Activated gamma-delta T cell (primary cell): ENCODE results near the gene MYL11.

Source experiments
- DNase-seq: peaks from one replicate; lab custom pipeline; 2025; lab: John Stamatoyannopoulos, UW

Gene MYL11

DNA sequence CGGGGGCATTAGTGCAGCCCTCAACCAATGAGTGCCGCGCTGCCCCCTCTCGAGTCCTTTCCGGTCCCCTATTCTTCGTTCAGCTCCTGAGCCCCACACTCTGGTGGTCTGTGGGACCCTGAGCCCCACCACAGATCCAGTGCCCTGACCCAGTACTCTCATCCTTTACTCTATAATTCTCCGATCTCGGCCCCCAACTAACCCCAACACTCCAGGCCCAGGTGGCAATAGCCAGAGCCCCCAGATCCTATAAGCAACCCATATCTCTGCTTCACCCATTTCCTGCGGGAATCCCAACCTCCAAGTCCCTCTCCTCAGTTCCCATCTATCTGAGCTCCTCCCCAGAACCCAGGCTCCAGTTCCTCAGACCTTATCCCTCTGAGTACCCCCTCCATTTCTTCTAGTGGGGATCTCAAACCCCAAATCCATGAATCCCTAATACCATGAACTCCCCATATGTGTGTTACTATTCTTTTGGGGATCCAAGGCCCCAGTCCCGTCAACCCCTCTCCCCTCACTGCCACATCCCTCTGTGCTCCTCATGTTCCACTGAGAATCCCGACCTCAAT lies 3.3 kb upstream of the MYL11 start:
- DNase-seq = no peak

- DNase-seq = no peak
These were observed 2.4 kb upstream of the MYL11 start for GRCh38 chr16:30372038-30372712.

GRCh38 chr16:30372725-30373124 lies 1.9 kb upstream of the MYL11 start:
- no peak for DNase-seq

- DNase-seq = no peak
These were observed 1.3 kb downstream of the MYL11 start for GRCh38 chr16:30375864-30376263.

DNA sequence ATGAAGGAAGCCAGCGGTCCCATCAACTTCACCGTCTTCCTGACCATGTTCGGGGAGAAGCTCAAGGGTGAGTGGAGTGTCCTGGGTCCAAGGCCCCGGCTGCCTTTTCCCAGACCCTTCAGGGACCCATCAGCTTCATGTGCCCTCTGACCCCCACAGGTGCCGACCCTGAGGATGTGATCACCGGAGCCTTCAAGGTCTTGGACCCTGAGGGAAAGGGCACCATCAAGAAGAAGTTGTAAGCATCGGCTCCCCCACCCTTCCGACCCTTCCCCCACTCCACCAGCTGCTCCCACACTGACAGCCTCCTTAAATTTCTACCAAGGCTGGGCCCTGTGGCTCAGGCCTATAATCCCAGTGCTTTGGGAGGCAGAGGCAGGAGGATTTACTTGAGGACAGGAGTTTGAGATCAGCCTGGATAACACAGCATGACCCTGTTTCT lies 1.9 kb downstream of the MYL11 start:
- no peak for DNase-seq

GRCh38 chr16:30377050-30377811 lies 2.6 kb downstream of the MYL11 start:
- DNase-seq = no peak

DNA sequence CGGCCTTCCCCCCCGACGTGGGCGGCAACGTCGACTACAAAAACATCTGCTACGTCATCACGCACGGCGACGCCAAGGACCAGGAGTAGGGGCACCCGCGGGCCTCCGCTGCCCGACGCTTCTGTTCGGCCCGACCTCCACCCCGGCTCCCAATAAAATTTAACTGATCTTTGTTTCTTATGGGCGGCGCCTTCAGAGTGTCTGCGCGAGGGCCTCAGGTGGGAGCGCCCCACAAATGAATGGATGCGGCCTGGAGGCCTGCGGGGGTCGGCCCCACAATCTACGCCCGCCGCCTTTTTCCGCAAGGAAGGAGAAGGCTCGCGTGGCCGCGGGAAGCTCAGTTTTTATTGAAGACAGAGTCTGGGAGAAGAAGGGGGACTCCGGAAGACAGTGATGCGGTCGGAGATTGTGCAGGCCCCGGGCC lies 3.2 kb downstream of the MYL11 start:
- peak; percentile 65 for DNase-seq

- peak; percentile 99 for DNase-seq
These were observed 3.9 kb downstream of the MYL11 start for GRCh38 chr16:30378236-30379157.

- DNase-seq = no peak
These were observed 4.7 kb downstream of the MYL11 start for GRCh38 chr16:30379158-30379783.

GRCh38 chr16:30380072-30380802 lies 5.6 kb downstream of the MYL11 start:
- DNase-seq = no peak

GRCh38 chr16:30380803-30381208 lies 6.2 kb downstream of the MYL11 start:
- DNase-seq = no peak

DNA sequence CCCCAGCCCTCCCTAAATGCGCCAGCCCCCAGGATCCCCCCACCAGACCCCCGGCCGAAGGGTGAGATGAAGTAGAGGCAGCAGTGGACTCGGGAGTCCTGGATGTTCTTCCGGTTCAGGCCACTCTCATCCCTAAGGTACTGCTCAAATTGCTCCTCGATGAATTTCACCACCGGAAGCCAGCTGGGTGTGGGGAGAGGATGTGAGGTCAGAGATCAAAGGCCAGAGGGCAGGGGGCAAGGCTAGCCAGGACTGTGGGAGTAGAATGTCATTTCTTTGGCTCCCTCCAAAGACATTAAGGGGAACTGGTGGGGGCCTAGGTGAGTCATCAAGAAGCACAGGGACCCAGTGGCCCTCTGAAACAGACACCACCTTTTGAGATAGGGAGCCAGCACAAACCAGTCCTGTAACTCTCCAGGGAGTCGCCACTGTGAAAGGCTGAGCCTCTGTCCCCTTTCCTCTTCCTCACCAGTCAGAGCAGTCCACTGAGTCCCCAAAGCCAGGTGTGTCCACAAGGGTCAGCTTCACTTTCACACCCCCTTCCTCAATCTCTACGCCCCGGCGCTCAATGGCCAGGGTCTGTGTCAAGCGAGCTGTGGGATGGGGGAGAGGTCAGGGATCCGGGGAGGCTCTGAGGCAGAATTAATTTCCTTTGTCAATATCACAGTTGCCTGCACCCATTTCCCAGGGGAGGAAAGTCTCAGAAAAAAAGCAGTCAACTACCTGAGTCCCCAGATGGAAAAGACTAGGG lies 6.9 kb downstream of the MYL11 start:
- DNase-seq = no peak

- DNase-seq = peak; percentile 31
These were observed 7.7 kb downstream of the MYL11 start, which contains the start of gene SEPTIN1 for GRCh38 chr16:30382111-30382881. TSS of gene SEPTIN1 (minus strand) at chr16:30382561. CDS start at chr16:30382542, 19 bp downstream.

- DNase-seq = no peak
These were observed 8.9 kb downstream of the MYL11 start for GRCh38 chr16:30383521-30383920.

DNA sequence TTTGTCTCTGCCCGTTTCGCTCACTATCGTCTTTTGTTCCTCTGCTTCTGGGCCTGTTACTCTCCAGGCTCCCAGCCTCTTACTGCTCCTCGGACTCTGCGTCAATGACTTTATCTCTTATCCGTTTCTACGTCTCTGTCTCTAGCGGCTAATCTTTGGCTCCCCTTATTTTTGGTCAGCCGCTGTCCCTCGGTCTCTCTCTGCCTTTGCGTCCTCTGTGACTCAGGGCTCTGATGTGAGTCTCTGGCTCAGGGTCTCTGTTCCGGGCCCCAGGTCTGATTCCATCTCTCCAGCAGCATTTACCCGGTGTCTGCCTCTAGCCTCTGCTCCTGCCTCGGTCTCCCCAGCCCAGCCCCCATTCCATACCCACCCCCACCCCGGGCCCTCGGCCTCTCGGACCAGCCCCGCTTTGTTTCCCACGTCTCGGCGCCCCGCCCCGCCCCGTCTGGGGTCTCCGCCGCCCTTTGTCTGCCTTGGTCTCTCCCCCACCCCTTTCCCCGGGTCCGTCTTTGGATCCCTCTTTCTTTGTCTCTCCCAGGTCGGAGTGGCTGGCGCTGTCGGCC lies 20.1 kb downstream of the MYL11 start:
- no peak for DNase-seq

DNA sequence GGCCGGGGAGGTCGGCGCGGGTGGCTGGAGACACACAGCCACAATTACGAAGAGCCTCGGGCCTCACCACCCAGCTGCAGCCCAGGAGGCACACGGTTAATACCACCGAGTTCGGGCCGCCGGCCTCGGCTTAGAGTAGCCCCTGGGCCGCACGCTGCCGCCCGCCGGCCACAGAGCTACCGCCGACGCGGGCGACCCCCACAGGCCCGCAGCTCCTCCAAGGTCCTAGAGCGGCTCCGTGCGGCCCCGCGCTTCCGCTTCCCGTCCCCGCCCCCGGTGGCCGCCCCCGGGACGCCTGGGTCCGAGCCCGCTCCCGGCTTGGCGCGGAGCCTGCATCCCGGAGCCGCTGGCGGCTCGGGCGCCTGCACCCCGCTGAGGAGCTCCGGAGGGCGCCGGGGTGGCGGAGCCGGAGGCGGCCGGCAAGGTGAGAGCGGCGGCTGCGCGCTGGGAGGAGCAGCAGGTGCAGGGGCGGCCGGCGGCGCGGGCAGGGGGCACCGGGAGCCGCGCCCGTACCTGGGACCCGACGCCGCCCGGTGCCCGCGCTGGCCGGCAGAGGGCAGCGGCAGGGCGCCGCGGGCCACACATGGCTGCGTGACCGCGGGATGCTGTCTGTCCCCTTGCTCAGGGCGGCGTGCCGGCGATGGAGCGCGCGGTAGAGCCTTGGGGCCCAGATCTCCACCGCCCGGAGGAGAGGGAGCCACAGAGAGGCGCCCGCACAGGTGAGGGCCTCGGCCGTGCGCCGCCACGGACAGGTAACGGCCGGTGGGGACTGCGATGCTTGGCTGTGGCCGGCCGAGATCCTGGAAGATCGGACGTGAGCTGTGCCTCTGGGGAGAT lies 20.8 kb downstream of the MYL11 start, which contains the start of gene ZNF48:
Gene ZNF48 (plus strand): TSS at position 266 of the 837 bp plus-strand sequence. CDS start 375 bp downstream, at position 641.
- peak; percentile 45 for DNase-seq

DNA sequence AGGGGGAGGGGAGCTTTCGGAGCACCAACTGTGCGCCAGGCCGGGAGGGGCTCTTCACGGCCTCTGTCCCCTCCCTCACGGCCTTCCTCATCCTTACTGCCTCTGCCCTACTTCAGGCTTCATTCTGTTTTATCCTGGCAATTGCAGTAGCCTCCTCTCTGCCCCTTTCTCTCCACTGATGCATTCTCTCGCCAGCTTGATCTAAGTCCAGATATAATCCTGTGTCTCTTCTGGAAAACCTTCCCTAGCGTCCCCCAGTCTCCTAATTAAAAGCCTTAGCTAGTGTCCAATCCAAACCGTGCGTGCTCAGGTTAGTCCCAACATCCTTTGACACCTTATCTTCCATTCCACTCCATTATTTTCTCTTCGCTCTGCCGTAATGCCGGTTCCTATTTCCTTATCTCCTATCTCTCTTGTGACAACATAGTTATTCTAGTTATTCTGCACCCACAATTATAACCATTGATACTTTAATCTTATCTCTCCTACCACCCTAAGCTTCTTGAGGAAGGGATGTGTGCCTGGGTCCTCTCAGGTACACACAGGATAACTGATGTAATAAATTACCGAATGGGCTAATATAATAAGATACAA lies 21.5 kb downstream of the MYL11 start:
- no peak for DNase-seq
